SKM-1 (cell line): Measurements from ENCODE around the gene LZTR1.

Source experiments
- DNase-seq: peaks from one replicate; lab custom pipeline; 2025; ENCODE audit not compliant: unreplicated experiment; lab: John Stamatoyannopoulos, UW

Gene LZTR1

DNA sequence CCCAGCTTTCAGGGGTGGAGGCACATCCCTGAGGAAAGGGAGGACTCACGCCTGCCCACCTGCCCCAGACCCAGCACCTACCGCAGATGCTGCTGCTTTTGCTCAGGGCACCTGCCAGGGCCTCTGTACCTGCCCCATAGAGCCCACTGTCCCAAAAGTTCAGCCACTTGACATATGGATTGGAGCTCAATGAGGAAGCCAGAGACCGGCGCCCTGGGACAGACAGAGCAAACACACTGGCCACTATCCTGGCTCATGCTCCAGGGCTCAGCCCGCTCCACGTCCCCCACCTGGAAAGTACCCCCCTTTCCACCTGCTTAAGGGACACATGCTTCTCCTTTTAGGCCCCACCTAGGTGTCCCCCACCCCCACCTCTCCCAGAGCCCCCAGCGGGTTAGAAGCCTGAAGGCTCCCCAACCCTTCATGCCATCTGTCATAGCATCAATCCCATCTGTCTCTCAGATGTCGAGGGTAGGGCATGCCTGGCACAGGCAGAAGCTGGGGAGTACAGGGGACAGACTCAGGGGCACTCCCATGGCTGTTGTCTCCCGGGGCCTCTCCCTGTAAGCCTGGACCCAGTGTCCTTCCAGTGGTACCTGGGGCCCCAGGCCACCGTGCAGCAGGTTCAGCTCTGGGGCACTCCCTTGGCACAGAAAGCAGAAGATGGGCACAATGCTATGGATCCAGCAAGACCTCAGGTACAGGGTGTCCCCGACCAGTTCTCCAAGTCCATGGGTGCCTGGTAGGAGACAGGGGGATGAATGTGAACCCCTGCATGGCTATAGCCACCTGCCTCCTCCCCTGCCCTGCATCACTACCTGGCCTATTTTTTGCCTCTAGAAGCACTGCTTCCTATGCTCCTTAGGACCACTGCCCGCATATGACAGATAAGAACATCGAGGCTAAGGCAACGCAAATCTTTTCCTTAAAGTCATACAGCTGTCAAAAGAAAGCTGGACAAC lies 30.6 kb downstream of the LZTR1 start:
- DNase-seq = no peak

DNA sequence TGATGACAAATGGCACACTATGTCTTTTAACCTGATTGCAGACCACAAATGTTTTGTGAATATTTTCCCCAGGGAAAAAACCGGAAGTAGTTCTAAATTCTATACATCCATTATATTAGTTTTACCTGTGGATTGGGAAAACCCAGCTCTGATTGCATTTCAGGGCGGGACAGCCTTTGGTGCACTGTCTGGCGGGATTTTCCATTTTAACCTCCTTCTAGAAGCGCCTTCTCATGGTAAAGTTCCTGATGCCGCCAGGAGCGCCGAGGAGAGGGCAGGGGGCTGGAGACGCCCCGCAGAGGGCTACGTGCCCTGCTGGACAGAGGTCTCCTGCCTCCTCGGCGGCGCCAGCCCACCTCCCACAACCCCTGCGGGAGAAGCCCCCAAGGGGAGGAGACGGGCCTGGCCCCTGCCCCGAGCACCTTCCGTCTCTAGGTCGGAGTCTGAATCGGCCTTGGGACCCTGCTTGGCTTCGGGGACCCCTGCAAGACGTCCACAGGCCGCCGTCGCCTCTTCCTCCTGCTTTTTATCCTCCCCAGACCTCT lies 31.6 kb downstream of the LZTR1 start:
- DNase-seq = no peak

DNA sequence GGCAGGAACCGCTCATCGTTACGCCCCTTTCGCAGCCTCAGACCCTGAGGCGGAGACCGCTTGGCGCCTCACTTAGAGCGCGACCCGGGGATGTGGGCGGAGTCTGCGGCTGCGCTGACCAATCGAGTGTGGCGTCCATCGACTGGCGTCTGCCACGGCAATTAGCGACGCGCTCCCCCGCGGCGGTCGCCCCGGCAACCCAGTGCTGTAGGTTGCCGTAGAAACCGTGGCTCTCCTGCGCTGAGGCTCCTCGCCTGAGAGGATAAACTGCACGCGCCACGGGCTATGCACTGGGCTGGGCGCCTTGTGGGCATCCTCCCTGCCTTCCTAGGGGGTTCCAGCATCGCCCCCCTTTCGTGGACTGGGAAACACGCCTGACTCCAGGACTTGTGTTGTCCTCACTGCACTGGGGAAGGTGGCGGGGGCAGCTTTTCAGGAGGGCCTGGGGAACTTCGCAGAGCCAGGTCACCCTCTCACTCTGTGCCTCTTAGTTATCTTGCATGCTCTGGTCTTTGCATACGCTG lies 32.2 kb downstream of the LZTR1 start:
- DNase-seq = no peak

DNA sequence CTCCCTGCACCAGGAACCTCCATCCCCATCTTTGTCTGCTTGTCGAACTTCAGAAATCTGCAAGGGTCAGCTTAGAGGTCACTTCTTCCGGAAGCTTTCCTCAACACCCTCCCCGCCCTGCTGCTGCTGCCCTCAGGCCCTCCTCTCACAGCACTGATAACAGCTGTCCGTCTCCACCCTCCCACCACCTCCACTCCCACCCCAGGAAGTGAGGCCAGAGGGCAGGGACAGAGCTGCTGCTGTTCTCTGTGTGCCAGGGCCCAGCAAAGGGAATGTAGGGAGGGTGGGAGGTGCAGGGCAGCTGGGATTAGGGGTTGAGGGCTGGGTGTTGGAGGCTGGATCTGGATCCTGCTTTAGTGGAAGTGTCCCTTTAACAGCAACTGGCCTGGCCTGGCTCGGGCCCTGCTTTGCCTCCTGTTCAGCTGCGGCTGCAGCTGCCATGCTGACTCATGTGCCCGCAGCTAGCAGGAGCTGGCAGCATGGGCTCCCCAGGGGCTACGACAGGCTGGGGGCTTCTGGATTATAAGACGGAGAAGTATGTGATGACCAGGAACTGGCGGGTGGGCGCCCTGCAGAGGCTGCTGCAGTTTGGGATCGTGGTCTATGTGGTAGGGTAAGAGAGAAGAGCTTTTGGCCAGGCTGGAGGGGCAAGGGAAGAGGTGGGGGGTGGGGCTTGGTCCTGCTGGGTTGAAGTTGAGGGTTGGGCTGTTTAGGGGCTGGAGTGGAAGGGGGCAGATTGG lies 32.8 kb downstream of the LZTR1 start, which contains the start of gene P2RX6:
P2RX6 (plus strand) TSS at position 440 of the 740 bp plus-strand sequence; CDS start at position 450, 10 bp downstream.
- DNase-seq = no peak

DNA sequence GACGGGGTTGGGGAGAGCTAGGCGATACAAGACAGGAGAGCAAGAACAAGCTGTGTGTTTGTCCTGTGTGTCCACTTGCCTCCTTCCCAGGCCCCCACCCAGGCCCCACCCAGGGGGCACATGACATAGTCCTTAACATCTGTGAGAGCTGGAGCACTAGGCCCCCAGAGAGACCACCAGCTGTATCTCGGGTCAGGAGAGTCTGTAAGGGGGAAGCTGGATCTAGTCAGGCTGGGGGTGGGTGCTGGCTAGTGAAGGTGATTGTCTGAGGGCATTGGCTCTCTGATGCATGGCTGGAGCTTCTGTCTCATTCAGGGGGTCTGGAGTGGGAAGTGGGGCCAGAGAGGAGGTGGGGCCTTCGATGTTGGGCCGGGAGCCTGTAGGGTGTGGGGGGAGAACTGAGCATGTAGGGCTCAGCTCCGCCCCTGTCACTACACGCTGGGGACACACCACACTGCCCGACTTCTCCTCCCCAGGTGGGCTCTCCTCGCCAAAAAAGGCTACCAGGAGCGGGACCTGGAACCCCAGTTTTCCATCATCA lies 33.4 kb downstream of the LZTR1 start:
- no peak for DNase-seq

DNA sequence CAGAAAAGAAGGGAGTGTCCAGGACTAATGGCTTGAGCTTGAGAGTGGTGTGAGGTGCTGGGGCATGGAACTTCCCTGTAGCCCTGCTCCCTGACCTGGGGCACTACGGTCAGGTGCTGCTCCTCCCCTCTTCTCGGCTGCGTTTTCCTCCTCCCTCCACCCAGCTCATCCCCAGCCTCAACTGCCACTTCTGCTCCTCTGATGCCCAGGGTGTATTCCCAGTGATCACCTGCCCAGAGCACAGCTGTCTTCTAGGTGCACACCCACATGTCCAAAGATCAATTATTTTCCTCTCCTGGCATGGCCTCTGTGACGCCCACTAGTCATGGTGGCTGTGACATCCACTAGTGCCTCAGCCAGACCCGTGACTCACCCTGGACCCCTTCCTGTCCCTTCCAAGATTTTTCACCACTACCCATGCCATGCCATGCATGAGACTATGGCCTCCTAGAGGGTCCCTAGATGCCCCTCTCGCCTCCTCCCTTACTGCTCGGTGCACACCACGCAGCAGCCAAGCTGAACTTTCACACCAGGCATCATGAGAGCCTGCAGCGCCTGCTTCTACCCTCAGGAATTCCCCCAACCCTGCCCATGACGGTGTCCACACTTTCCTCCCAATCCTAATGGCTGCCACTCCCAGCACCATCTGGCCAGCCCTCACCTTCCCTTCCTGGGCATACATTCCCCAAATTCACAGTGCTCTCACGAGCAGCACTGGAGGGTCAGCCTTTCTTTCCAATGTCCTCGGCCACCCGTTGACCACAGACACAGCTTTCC lies 34.7 kb downstream of the LZTR1 start:
- DNase-seq = no peak

DNA sequence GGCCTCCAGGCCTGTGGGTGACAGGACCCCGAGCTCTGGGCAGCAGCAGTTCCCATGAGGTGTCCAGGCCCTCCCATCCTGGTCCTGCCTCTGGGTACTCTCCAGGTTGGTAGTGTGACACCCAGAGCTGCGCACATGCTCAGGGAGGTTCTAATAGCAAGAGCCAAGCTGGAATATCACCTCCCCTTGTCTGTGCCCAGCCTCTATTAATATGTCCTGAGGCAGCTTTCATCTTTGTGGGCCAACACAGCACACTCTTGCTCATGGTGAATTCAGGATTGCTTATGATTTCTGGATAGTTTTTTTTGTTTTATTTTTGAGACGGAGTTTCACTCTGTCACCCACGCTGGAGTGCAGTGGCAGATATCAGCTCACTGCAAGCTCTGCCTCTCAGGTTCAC lies 36.2 kb downstream of the LZTR1 start:
- DNase-seq = no peak

DNA sequence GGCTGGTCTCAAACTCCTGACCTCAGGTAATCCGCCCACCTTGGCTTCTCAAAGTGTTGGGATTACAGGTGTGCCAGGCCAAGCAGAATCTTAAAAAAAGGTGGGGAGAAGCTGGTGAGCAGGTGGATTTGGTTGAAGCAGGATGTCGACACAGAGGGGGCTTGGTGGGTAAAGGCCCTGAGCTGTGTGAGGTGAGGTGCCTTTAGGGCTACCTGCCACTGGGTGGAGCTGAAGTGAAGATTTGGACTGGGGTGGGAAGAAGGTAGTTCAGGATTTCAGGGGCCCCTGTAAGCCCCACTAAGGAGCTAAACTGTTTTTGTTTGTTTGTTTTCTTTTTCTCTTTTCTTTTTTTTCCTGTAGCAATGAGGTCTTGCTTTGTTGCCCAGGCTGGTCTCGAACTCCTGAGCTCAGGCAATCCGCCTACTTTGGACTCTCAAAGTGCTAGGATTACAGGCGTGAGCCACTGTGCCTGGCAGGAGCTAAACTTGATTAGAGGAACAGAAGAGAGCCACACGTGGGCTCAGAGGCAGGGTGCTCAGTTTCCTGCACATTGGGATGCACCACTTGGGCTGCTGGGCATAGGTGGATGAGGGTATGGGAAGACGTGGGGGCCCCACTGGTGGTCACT lies 38.8 kb downstream of the LZTR1 start:
- DNase-seq = no peak

DNA sequence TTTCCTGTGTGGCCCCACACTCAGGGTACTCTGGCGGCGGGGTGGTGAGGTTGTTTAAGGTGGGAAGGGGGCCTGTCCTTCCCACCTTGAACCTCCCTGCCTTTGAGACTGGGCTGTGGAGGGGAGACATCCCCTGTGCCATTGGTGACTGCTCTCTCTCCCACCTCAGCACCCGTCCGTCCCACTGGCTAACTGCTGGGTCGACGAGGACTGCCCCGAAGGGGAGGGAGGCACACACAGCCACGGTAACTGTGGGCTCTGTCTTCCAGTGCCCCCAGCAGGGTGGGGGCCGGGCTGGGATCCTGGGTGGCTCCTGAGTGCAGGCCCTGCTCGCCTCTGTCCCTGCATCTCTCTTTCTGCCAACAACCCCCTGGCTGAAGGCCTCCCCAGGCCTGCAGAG lies 40.4 kb downstream of the LZTR1 start:
- no peak for DNase-seq

DNA sequence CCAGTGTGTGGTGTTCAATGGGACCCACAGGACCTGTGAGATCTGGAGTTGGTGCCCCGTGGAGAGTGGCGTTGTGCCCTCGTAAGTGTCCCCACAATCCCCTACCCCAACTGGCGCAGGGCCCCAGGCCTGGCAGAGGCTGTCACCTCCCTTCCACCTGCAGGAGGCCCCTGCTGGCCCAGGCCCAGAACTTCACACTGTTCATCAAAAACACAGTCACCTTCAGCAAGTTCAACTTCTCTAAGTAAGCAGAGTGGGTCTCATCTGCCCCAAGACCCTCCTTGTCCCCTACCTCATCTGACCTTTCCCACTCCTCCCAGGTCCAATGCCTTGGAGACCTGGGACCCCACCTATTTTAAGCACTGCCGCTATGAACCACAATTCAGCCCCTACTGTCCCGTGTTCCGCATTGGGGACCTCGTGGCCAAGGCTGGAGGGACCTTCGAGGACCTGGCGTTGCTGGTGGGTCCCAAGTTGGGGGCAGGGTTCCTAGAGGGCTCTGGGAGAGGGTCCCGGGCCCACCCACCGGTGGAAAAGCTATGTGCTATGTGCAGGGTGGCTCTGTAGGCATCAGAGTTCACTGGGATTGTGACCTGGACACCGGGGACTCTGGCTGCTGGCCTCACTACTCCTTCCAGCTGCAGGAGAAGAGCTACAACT lies 41.0 kb downstream of the LZTR1 start:
- DNase-seq = no peak

DNA sequence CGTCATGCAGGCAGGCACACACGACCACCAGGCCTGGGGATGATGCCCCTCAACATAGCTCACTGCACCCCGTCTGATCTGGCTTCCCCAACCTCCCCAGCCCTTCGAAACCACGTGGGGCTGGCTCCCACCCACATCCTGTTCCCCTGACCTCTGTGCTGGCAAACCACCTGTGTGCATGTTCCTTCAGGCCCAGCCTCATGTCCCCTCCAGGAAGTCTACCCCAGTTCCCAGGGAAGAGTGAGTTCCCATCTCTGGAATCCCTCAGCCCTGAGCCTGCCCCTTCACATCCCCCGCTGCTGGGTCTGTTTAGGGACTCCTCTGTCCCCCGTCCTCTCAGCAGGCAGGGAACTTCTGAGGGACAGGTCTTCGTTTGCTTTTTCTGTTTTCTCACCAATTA lies 43.2 kb downstream of the LZTR1 start:
- DNase-seq = no peak

DNA sequence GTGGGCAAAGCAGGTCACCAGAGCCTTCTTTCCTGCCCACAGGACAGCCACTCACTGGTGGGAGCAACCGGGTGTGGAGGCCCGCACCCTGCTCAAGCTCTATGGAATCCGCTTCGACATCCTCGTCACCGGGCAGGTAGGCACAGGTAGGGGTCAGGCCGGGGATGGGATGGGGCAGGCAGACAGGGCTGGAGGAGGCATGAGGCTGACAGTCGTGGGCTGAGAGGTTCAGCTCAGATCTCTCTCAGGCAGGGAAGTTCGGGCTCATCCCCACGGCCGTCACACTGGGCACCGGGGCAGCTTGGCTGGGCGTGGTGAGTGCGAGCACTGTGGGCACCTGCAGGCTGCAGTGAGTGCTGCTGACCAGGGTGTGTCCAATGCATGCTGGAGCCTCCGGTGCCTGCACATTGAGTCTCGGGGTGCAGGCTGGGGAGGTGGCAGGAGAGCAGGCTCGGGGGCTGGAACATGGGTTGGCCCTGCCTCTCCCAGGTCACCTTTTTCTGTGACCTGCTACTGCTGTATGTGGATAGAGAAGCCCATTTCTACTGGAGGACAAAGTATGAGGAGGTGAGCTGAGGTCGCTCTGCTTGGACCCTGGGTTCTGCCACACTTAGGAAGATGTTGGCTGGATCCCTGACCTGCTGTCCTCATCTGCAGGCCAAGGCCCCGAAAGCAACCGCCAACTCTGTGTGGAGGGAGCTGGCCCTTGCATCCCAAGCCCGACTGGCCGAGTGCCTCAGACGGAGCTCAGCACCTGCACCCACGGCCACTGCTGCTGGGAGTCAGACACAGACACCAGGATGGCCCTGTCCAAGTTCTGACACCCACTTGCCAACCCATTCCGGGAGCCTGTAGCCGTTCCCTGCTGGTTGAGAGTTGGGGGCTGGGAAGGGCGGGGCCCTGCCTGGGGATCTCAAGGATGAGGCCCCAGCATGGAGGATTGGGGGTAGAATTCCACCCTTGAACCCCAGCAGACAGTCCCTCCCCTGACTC lies 44.0 kb downstream of the LZTR1 start:
- DNase-seq = no peak

DNA sequence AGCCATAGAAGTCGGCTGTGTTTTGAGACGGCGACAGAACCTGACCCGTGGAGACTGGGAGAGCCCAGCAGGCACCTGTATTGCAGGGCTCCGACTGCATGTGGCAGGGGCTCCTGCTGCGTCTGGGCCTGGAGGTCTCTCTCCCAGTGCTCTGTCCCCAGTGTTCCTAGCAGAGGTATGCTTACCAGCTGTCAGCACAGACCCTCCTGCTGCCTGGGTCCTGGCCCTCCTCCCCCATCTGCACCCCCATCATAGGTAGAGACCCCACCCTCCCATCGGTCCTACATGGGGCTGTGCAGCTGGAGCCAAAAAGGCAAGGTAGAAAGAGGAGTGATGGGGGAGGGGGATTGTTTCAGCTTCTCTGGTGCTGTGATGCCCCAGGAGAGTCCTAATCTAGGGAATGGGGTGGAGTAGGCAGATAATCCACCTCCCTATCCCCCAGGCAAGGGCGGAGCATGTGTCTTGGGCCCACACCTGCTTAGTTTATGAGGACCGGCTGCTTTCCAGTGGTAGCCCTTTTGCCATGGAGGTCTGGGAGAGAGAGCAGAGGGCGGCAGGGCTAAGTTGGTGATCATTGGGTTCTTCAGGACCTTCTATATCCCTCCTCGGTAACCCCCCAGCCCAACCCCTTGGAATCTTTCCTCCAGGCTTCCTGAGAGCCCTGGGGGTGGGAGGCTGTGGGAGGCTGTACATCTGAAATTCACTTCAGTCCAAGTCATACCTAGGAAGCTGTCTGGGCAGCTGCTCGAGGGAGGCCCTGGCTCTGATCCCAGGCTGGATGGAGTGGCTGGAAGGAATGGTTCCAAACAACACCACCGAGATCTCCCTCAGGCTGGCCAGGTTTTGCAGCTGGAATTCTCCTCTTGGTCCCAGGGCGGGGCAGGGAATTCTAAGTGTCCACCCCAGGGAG lies 44.9 kb downstream of the LZTR1 start:
- no peak for DNase-seq

DNA sequence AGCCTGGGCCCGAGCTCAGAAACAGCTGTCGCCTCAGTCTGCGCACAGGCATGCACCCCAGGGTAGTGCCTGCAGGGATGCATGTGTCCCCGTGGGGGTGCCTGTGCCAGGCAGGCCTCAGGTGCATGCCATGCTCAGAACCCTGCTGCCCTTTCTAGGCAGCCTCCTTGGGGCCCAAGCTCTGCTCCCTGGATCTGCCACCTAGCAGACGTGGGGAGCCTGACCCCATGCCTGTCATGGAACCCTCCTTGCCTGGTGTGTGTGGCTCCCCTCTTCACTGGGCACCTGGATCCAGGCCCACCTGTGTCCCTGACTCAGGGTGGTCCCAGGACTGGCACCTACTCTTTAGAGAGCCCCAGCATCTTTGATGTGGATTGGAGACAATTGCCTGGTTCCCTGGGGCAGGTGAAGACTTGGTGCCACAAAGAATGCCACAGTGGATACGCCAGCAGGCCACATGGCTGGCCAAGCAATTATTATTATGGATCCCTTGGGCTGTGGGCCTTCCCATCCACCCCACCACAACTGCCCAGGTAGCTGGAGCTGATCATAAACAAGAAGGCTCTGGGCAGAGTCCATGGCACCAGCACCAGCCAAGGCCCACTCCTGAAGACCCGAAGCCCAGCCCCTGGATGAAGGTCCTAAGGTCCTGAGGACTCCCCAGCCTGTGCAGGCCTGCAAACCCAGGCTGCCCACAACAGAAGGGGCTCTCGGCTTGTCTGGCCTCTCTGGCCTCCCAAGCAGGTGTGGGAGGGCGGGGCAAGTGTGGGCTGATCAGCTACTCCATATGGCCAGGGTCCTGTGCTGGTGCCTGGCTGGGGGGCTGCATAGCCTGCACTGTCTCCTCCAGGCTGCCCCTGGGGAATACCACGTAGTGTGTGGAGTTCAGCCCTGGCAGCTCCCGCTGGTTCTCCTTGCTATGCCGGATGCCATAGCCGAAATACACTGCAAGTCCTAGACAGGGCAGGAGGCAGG lies 46.5 kb downstream of the LZTR1 start:
- DNase-seq = no peak

DNA sequence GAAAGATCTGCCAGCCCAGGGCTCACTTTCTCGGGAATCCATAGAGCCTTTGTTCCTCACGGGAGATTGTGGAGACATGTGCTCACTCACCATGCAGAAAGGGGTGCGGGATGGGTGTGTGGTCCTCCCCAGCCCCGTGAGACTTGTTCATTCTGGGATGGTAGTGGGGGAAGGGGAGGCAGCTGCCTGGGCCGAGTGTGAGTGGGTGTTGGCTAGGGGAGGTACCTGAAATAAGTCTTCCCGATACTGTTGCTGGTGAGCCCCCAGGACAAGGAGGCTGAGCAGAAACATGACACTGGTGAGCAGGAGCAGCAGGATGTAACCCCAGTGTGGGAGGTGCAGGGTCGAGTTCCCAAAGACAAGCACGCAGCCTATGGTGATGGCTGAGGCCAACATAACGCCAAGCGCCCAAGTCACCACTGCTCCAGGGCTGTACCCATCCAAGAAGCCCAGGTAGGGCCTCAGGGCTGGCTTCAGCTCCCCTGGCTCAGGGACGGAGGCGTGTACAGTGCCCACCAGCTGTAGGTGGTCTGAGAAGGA lies 47.5 kb downstream of the LZTR1 start:
- DNase-seq = no peak

DNA sequence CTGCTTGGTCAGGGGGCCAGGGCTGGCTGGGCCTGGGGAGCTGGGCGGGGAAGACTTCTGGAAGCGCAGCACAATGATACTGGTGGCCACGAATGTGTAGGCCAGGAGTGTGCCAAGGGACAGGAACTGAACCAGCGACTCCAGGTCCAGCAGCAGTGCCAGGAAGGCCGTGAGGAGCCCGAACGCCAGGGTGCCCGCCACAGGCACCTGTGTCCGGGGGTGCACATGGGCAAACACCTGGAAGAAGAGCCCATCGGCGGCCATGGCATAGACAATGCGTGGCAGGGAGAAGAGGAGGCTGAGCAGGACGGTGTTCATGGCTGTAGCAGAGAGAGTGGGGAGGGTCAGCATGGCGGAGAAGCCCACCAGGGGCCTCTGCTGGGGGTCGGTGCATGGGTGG lies 47.9 kb downstream of the LZTR1 start:
- no peak for DNase-seq
